ENCODE results near the gene GNAQ. TPM values are rescaled to one million over a fixed set of nuclear protein-coding genes. Genes with fewer than 3 reads are reported as not detected.

GNAQ gene
- total and polyA plus RNA-seq, 2 experiments from 2014 or later, result 21.1 to 43.1 TPM

GRCh38 chr9:77710316-77710715 is 321.3 kb downstream of the GNAQ start:
- H3K27me3 Mint-ChIP-seq (ENCODE audit: insufficient read depth, low read depth, poor library complexity), result peaks cover 3% of the 10 kb centered on the region
- DNase-seq (ENCODE audit: low spot score) (no peak), ATAC-seq (no peak)
- no peak overlapping the region for H3K27ac ChIP-seq (ENCODE audit: low read depth)
- H3K27ac Mint-ChIP-seq, result no peak overlapping the region
- no peak overlapping the region for H2AFZ ChIP-seq
- peaks cover 19% of the 10 kb centered on the region for H3K4me1 Mint-ChIP-seq
- peaks cover 17% of the 10 kb centered on the region for H3K4me1 ChIP-seq (ENCODE audit: insufficient read depth)
- H4K20me1 ChIP-seq (replicated peaks; ENCODE audit: insufficient read depth), result no peaks in the 10 kb centered on the region
- TF ChIP-seq ZNF331 (CRISPR knock-in tag; IDR thresholded peaks at IDR 0.05; ENCODE audit: low read depth) (no peak), REST (IDR thresholded peaks at IDR 0.05; ENCODE audit: unreplicated experiment) (no peak), EZH2 (IDR thresholded peaks at IDR 0.05; ENCODE audit: low read depth, unreplicated experiment) (no peak), CTCF (conservative IDR thresholded peaks at IDR 0.05; ENCODE audit: low read depth in 2 of 2) (no peak), EZH2phosphoT487 (IDR thresholded peaks at IDR 0.05; ENCODE audit: unreplicated experiment) (no peak), ZNF462 (CRISPR knock-in tag; IDR thresholded peaks at IDR 0.05) (no peak), CREB1 (CRISPR knock-in tag; IDR thresholded peaks at IDR 0.05; ENCODE audit: low read depth) (no peak), POLR2AphosphoS5 (IDR thresholded peaks at IDR 0.05; ENCODE audit: low read depth) (no peak), ETS1 (IDR thresholded peaks at IDR 0.05) (no peak), JUNB (IDR thresholded peaks at IDR 0.05; ENCODE audit: unreplicated experiment) (no peak), STAT1 (IDR thresholded peaks at IDR 0.05; ENCODE audit: unreplicated experiment) (no peak), ZNF114 (CRISPR knock-in tag; IDR thresholded peaks at IDR 0.05) (no peak), NANOG (IDR thresholded peaks at IDR 0.05; ENCODE audit: borderline replicate concordance) (no peak)
- no peaks in the 10 kb centered on the region for H3K27me3 ChIP-seq (ENCODE audit: insufficient read depth)
- H3K4me3 ChIP-seq, result no peak overlapping the region
- no peaks in the 10 kb centered on the region for H3K79me2 ChIP-seq (replicated peaks; ENCODE audit: insufficient read depth)
- no peak overlapping the region for H3K4me3 Mint-ChIP-seq
- peaks cover 25% of the 10 kb centered on the region for H3K9me3 Mint-ChIP-seq
- H3K36me3 ChIP-seq (ENCODE audit: insufficient read depth), result no peaks in the 10 kb centered on the region
- H3K4me2 ChIP-seq, result no peak overlapping the region
- peaks cover 23% of the 10 kb centered on the region for H3K36me3 Mint-ChIP-seq (ENCODE audit: low read depth)
- H3K9me2 ChIP-seq (ENCODE audit: insufficient read depth), result peaks cover under 1% of the 10 kb centered on the region; the same call in 1 of the 2 replicates
- no peaks in the 10 kb centered on the region for H3F3A ChIP-seq (replicated peaks; ENCODE audit: low read depth)
